IMR-90 (cell line): ENCODE results near the gene TPH1. TPM values are rescaled to one million over a fixed set of nuclear protein-coding genes. Genes with fewer than 3 reads are reported as not detected.

Experiments used
- ATAC-seq: fragments of 200-7000 bp; cut with Tn5 transposase; 2 replicates; pipeline ENCODE4 v1.9.1; 2020; ENCODE audit warnings: low read depth, mild to moderate bottlenecking, moderate library complexity
- BruUV-seq: library from RNA; stranded (reverse); fragments of 400-500 nt; replicated peaks from 2 replicates; lab custom pipeline; 2021; lab: Mats Ljungman, UMichigan
- CTCF ChIA-PET: fragments of 300-600 bp; formaldehyde crosslinking; extraction: SDS; loops from one replicate; lab custom pipeline; 2021; ENCODE audit warnings: antibody characterized with exemption; lab: Yijun Ruan, JAX
- POLR2A ChIA-PET: fragments of 300-600 bp; sonication (Branson Sonifier 250); formaldehyde crosslinking; loops from one replicate; lab custom pipeline; 2022; ENCODE audit warnings: antibody characterized with exemption; ENCODE audit not compliant: unreplicated experiment; lab: Charles Lee
- DNase-seq: peaks from one replicate; pipeline ENCODE4 v3.0.0; 2013
- H2AFZ ChIP-seq: replicated peaks from 2 replicates; pipeline ENCODE3; 2013; ENCODE audit warnings: low read length, mild to moderate bottlenecking; ENCODE audit not compliant: poor library complexity
- H2AK5ac ChIP-seq: 2 replicates; pipeline ENCODE4 v1.6.1; 2013; ENCODE audit warnings: low read depth, low read length, inconsistent platforms
- H2AK9ac ChIP-seq: replicated peaks from 2 replicates; pipeline ENCODE3; 2013; ENCODE audit warnings: mild to moderate bottlenecking, low read depth, low read length, moderate library complexity; ENCODE audit not compliant: poor library complexity
- H2BK120ac ChIP-seq: 2 replicates; pipeline ENCODE4 v1.6.1; 2013; ENCODE audit warnings: low read depth, low read length, inconsistent platforms
- H2BK15ac ChIP-seq: 3 replicates; pipeline ENCODE4 v1.6.1; 2013; ENCODE audit warnings: low read depth, low read length, inconsistent platforms
- H2BK20ac ChIP-seq: 2 replicates; pipeline ENCODE4 v1.6.1; 2013; ENCODE audit warnings: low read depth, mild to moderate bottlenecking, inconsistent platforms, low read length, moderate library complexity
- H2BK5ac ChIP-seq: 2 replicates; pipeline ENCODE4 v1.6.1; 2013; ENCODE audit warnings: mild to moderate bottlenecking, low read depth, low read length, inconsistent platforms; ENCODE audit not compliant: poor library complexity, severe bottlenecking
- H3K14ac ChIP-seq: replicated peaks from 2 replicates; pipeline ENCODE4 v1.6.1; 2013; ENCODE audit warnings: low read depth, low read length, inconsistent platforms
- H3K18ac ChIP-seq: 2 replicates; pipeline ENCODE4 v1.6.1; 2013; ENCODE audit warnings: low read depth, low read length, control low read depth
- H3K23ac ChIP-seq: 2 replicates; pipeline ENCODE4 v1.6.1; 2013; ENCODE audit warnings: low read depth, low read length, inconsistent platforms
- H3K27ac ChIP-seq: 2 replicates; pipeline ENCODE4 v1.5.1; 2013; ENCODE audit warnings: mild to moderate bottlenecking, control low read depth, low read length; ENCODE audit not compliant: insufficient read depth
- H3K27me3 ChIP-seq: 2 replicates; pipeline ENCODE4 v1.6.1; 2013; ENCODE audit warnings: low read length; ENCODE audit not compliant: control insufficient read depth, insufficient read depth
- H3K36me3 ChIP-seq: 2 replicates; pipeline ENCODE4 v1.6.1; 2013; ENCODE audit warnings: low read length, mixed read lengths; ENCODE audit not compliant: control insufficient read depth, insufficient read depth
- H3K4ac ChIP-seq: 2 replicates; pipeline ENCODE4 v1.6.1; 2013; ENCODE audit warnings: low read depth, low read length, inconsistent platforms
- H3K4me1 ChIP-seq: 2 replicates; pipeline ENCODE4 v1.6.1; 2013; ENCODE audit warnings: low read length, mixed read lengths; ENCODE audit not compliant: control insufficient read depth, insufficient read depth
- H3K4me2 ChIP-seq: 2 replicates; pipeline ENCODE4 v1.6.1; 2013; ENCODE audit warnings: low read depth, mild to moderate bottlenecking, control low read depth, low read length, moderate library complexity
- H3K4me3 ChIP-seq: 2 replicates; pipeline ENCODE4 v1.5.1; 2013; ENCODE audit warnings: low read depth, mild to moderate bottlenecking, control low read depth, low read length, moderate library complexity; ENCODE audit not compliant: insufficient read depth
- H3K56ac ChIP-seq: 2 replicates; pipeline ENCODE4 v1.6.1; 2013; ENCODE audit warnings: low read length, inconsistent platforms; ENCODE audit not compliant: insufficient read depth; ENCODE audit errors: extremely low read depth
- H3K79me1 ChIP-seq, 2 experiments: 2 replicates each; pipeline ENCODE4 v1.6.1; 2013; ENCODE audit warnings: low read length in 2 of 2, inconsistent platforms in 1 of 2, low read depth in 1 of 2
- H3K9ac ChIP-seq: 2 replicates; pipeline ENCODE4 v1.6.1; 2013; ENCODE audit warnings: low read depth, low read length, control low read depth
- H3K9me1 ChIP-seq: 2 replicates; pipeline ENCODE4 v1.6.1; 2013; ENCODE audit warnings: low read length, inconsistent platforms; ENCODE audit not compliant: insufficient read depth
- H3K9me3 ChIP-seq: 2 replicates; pipeline ENCODE4 v1.6.1; 2013; ENCODE audit warnings: low read length; ENCODE audit not compliant: control insufficient read depth, insufficient read depth
- H4K20me1 ChIP-seq: 2 replicates; pipeline ENCODE4 v1.6.1; 2013; ENCODE audit warnings: low read length, inconsistent platforms; ENCODE audit not compliant: insufficient read depth
- H4K5ac ChIP-seq: 2 replicates; pipeline ENCODE4 v1.6.1; 2013; ENCODE audit warnings: mild to moderate bottlenecking, low read depth, low read length, control low read depth
- H4K8ac ChIP-seq, 2 experiments: 2 replicates each; pipeline ENCODE4 v1.6.1; 2013; ENCODE audit warnings: low read depth in 2 of 2, low read length in 2 of 2, control low read depth in 1 of 2, inconsistent platforms in 1 of 2
- H4K91ac ChIP-seq: 2 replicates; pipeline ENCODE4 v1.6.1; 2013; ENCODE audit warnings: low read depth, low read length, inconsistent platforms; ENCODE audit not compliant: insufficient read depth
- BHLHE40 ChIP-seq: fragments of 150-350 bp; IDR thresholded peaks from 2 replicates; pipeline ENCODE4 v1.6.1; 2016; ENCODE audit warnings: mild to moderate bottlenecking, low read depth, low read length
- CEBPB ChIP-seq: IDR thresholded peaks from 2 replicates; pipeline ENCODE4 v1.6.1; 2012; ENCODE audit warnings: low read depth, low read length, improper control_type of control experiment
- CHD1 ChIP-seq: IDR thresholded peaks from 2 replicates; pipeline ENCODE4 v1.6.1; 2012; ENCODE audit warnings: low read depth, low read length, improper control_type of control experiment
- CTCF ChIP-seq: conservative IDR thresholded peaks from 2 replicates; pipeline ENCODE4 v1.5.1; 2012; ENCODE audit warnings: mild to moderate bottlenecking, low read depth, low read length, improper control_type of control experiment
- ELK1 ChIP-seq: fragments of 150-350 bp; IDR thresholded peaks from 2 replicates; pipeline ENCODE4 v1.6.1; 2016; ENCODE audit warnings: low read depth, mild to moderate bottlenecking, low read length, moderate library complexity, borderline replicate concordance
- FOS ChIP-seq: fragments of 150-350 bp; IDR thresholded peaks from 2 replicates; pipeline ENCODE4 v1.6.1; 2016; ENCODE audit warnings: low read depth, low read length
- MAFK ChIP-seq: IDR thresholded peaks from 2 replicates; pipeline ENCODE4 v1.6.1; 2012; ENCODE audit warnings: low read depth, low read length, improper control_type of control experiment
- MAZ ChIP-seq: IDR thresholded peaks from 2 replicates; pipeline ENCODE4 v1.6.1; 2012; ENCODE audit warnings: low read depth, mild to moderate bottlenecking, low read length, improper control_type of control experiment, moderate library complexity, borderline replicate concordance
- MXI1 ChIP-seq: IDR thresholded peaks from 2 replicates; pipeline ENCODE4 v1.6.1; 2012; ENCODE audit warnings: low read depth, mild to moderate bottlenecking, low read length, moderate library complexity, borderline replicate concordance
- NFE2L2 ChIP-seq: fragments of 150-350 bp; IDR thresholded peaks from 2 replicates; pipeline ENCODE4 v1.6.1; 2016; ENCODE audit warnings: low read depth, mild to moderate bottlenecking, low read length
- POLR2A ChIP-seq: IDR thresholded peaks from 2 replicates; pipeline ENCODE4 v1.6.1; 2012; ENCODE audit warnings: mild to moderate bottlenecking, low read depth, low read length
- RAD21 ChIP-seq: IDR thresholded peaks from 2 replicates; pipeline ENCODE4 v1.6.1; 2012; ENCODE audit warnings: low read length, improper control_type of control experiment
- RCOR1 ChIP-seq: IDR thresholded peaks from 2 replicates; pipeline ENCODE4 v1.6.1; 2012; ENCODE audit warnings: mild to moderate bottlenecking, low read length, improper control_type of control experiment; ENCODE audit not compliant: insufficient replicate concordance
- RFX5 ChIP-seq: IDR thresholded peaks from 2 replicates; pipeline ENCODE4 v1.8.0; 2012; ENCODE audit warnings: low read depth, mild to moderate bottlenecking, low read length, moderate library complexity
- SMC3 ChIP-seq: fragments of 150-350 bp; IDR thresholded peaks from 2 replicates; pipeline ENCODE4 v1.6.1; 2016; ENCODE audit warnings: low read depth, mild to moderate bottlenecking, antibody characterized with exemption, low read length, moderate library complexity
- USF2 ChIP-seq: fragments of 150-350 bp; IDR thresholded peaks from 2 replicates; pipeline ENCODE4 v1.6.1; 2017; ENCODE audit warnings: mild to moderate bottlenecking, antibody characterized with exemption, low read length, low read depth
- dilution Hi-C: fragments of 300-500 bp; cut with HindIII; formaldehyde crosslinking; loops from one replicate; pipeline ENCODE4 v1.14.3; 2018; ENCODE audit warnings: low sequenced_read_pairs; ENCODE audit not compliant: unreplicated experiment
- in situ Hi-C: fragments of 300-500 bp; cut with MboI; formaldehyde crosslinking; loops from 3 replicates; pipeline ENCODE4 v1.14.3; 2019; ENCODE audit warnings: low sequenced_read_pairs, inconsistent platforms, mixed read lengths
- intact Hi-C: fragments of 100-400 bp; cut with micrococcal nuclease; formaldehyde crosslinking; loops from 2 replicates; pipeline ENCODE4 v1.10.0; 2022
- polyA plus RNA-seq, 3 experiments: library from polyadenylated mRNA; depleted of rRNA; stranded (reverse); fragments of >200 nt; gene quantifications; 2 replicates each; pipeline ENCODE4 v1.2.3, GENCODE V29; 2012; ENCODE audit warnings: low replicate concordance in 1 of 3
- total RNA-seq: library from RNA; depleted of rRNA; stranded (reverse); fragments of >200 nt; gene quantifications from 2 replicates; pipeline ENCODE4 v1.2.3, GENCODE V29; 2012

TPH1 gene
- total and polyA plus RNA-seq, 2 of the 4 experiments (the other 2 are of a cell fraction): under 0.01 to 0.07 TPM

- no peak overlapping the region for H2BK15ac ChIP-seq
- no TSS peak for BruUV-seq
- no peaks in the 10 kb centered on the region for H4K20me1 ChIP-seq
- H3K23ac ChIP-seq: no peak overlapping the region
- no peaks in the 10 kb centered on the region; a peak in 3 of 4 replicates for H3K79me1 ChIP-seq
- TF ChIP-seq BHLHE40 (no peak), CEBPB (no peak), CTCF (no peak), CHD1 (no peak), FOS (no peak), USF2 (no peak), RCOR1 (no peak), RAD21 (no peak), NFE2L2 (no peak), RFX5 (no peak), ELK1 (no peak), SMC3 (no peak), MXI1 (no peak), POLR2A (no peak), MAFK (no peak), MAZ (no peak)
- no peak overlapping the region for H2AK5ac ChIP-seq
- H3K9me1 ChIP-seq: peaks cover 4% of the 10 kb centered on the region; the same call in 1 of the 2 replicates
- ATAC-seq (no peak), DNase-seq (no peak)
- H3K14ac ChIP-seq: no peak overlapping the region
- in situ Hi-C loops (no loop called here), intact Hi-C loops (no loop called here), dilution Hi-C loops (no loop called here)
- H4K5ac ChIP-seq: no peak overlapping the region
- no peak overlapping the region for H2AK9ac ChIP-seq
- no peak overlapping the region for H4K8ac ChIP-seq
- H4K91ac ChIP-seq: no peak overlapping the region
- H3K36me3 ChIP-seq: peaks cover 28% of the 10 kb centered on the region
- no peak overlapping the region for H2BK120ac ChIP-seq
- no peaks in the 10 kb centered on the region for H3K4me1 ChIP-seq
- H3K4ac ChIP-seq: no peak overlapping the region
- POLR2A ChIA-PET: interaction anchor here (1.0 kb wide), 1 partner anchor 363 kb away, joined by 3 read pairs; no protein-coding TSS in a partner anchor
- H3K27ac ChIP-seq: no peak overlapping the region
- CTCF ChIA-PET: interaction anchor here (1.0 kb wide), 1 partner anchor 11 kb away, joined by 6 read pairs; no protein-coding TSS in a partner anchor
- no peak overlapping the region for H3K18ac ChIP-seq
- H3K4me3 ChIP-seq: no peak overlapping the region
- no peak overlapping the region for H3K9ac ChIP-seq
- no peak overlapping the region for H3K4me2 ChIP-seq
- no peak overlapping the region for H2BK20ac ChIP-seq
- H3K27me3 ChIP-seq: no peaks in the 10 kb centered on the region
- H2AFZ ChIP-seq: no peak overlapping the region
- H3K56ac ChIP-seq: no peak overlapping the region
- no peaks in the 10 kb centered on the region for H3K9me3 ChIP-seq
- H2BK5ac ChIP-seq: no peak overlapping the region
Observed at GRCh38 chr11:18093959-18094358, 47.9 kb upstream of the TPH1 start.
